Measurements from ENCODE around the gene PRKCA.

- no peak for TF ChIP-seq GATA2 (IDR thresholded peaks at IDR 0.05; ENCODE audit: low read depth, low read length)
- TF ChIP-seq GATA3 (IDR thresholded peaks at IDR 0.05; ENCODE audit: low read depth, low read length): no peak
Observed at GRCh38 chr17:66775881-66776400, 473.5 kb downstream of the PRKCA start.

Data from SH-SY5Y (cell line).